ENCODE data around the gene SEMA3D. TPM values are rescaled to one million over a fixed set of nuclear protein-coding genes. Genes with fewer than 3 reads are reported as not detected.

Gene SEMA3D
- total RNA-seq = 25.1 TPM

DNA sequence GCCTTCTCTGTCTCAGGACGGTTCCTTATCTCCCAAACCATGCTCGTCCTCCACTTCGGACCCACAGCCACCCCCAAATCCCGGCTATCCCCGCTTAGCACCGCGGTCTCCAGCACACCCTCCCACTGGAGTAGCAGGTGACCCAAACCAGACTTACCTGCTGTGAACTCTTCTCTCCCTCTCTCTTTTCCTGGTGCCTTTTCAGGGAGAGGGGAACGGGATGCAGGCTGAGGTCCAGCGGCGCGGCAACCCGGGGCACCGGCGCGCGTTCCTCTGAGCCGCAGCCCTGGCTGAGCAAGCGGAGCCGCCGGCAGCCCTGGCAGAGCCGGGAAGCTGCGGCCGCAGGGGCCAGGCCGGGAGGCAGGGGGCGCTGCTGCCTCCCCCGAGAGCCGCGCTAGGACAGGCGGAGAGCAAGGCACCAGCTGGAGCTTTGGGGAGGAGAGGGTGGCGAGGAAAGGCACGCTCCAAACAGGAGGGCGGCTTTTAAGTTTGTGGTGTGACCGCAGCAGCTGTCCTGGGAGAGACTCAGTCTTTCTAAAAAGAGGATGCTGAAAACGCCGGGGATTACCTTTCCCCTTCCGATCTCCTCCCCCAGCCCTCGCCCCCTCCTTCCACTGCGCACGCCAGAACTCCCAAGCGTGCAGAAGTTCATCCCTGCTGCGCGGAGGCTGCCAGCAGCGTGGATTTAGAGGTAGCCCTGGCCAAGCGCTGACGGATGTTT, at the start of gene SEMA3D:
Gene SEMA3D (minus strand): TSS at position 536 of the 721 bp plus-strand sequence. CDS start 65,165 bp downstream, outside the sequence.
- peaks cover 12 to 19% (median 18%) of the 10 kb centered on the region in 3 donors for H3K4me1 ChIP-seq (ENCODE audit: control insufficient read depth in 3 of 3, insufficient read depth in 3 of 3, low read length in 3 of 3)
- no peaks in the 10 kb centered on the region for H3K9me3 ChIP-seq (ENCODE audit: control insufficient read depth in 3 of 3, low read length in 3 of 3)
- peak within 1 kb of the TSS; percentile 15 for H3K27ac ChIP-seq (ENCODE audit: low read depth, low read length)
- H3K4me3 ChIP-seq (ENCODE audit: low read length in 3 of 3) = peak within 1 kb of the TSS; percentile 64 to 71 (median 69)
- peaks cover 13 to 19% (median 14%) of the 10 kb centered on the region in 3 donors for H3K27me3 ChIP-seq (ENCODE audit: control insufficient read depth in 3 of 3, insufficient read depth in 3 of 3, low read length in 3 of 3)
- no peaks in the 10 kb centered on the region for H3K36me3 ChIP-seq (ENCODE audit: control insufficient read depth in 3 of 3, insufficient read depth in 3 of 3, low read length in 3 of 3)
- peak within 1 kb of the TSS; percentile 25 to 59 (median 52) for H3K9ac ChIP-seq (ENCODE audit: low read depth in 1 of 3, low read length in 3 of 3)

DNA sequence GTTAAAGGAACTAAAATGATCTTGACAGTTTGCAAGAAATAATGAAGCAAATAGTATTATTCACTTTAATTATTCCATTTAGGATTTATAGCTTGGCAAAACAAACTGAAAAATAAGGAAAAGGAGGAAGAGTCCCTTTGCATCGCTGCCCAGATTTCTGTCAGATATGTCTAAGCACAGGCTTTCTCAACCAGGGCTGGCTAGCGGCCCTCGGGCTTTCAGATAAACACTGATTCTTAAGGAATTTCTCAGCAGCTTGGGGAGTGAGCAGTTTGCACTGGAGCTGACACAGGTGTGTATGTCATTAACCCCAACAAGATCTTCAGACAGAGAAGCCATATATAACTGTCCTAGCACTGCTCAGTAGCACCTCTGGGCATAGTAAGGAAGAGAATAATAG, 47.9 kb upstream of the SEMA3D start:
- H3K9ac ChIP-seq (ENCODE audit: low read depth in 1 of 3, low read length in 3 of 3) = no peak overlapping the region
- no peak overlapping the region for H3K4me3 ChIP-seq (ENCODE audit: low read length in 3 of 3)
- no peaks in the 10 kb centered on the region for H3K9me3 ChIP-seq (ENCODE audit: control insufficient read depth in 3 of 3, low read length in 3 of 3)
- H3K27ac ChIP-seq (ENCODE audit: low read depth, low read length) = no peak overlapping the region
- H3K36me3 ChIP-seq (ENCODE audit: control insufficient read depth in 3 of 3, insufficient read depth in 3 of 3, low read length in 3 of 3) = no peaks in the 10 kb centered on the region
- H3K4me1 ChIP-seq (ENCODE audit: control insufficient read depth in 3 of 3, insufficient read depth in 3 of 3, low read length in 3 of 3) = no peaks in the 10 kb centered on the region
- H3K27me3 ChIP-seq (ENCODE audit: control insufficient read depth in 3 of 3, insufficient read depth in 3 of 3, low read length in 3 of 3) = no peaks in the 10 kb centered on the region

DNA sequence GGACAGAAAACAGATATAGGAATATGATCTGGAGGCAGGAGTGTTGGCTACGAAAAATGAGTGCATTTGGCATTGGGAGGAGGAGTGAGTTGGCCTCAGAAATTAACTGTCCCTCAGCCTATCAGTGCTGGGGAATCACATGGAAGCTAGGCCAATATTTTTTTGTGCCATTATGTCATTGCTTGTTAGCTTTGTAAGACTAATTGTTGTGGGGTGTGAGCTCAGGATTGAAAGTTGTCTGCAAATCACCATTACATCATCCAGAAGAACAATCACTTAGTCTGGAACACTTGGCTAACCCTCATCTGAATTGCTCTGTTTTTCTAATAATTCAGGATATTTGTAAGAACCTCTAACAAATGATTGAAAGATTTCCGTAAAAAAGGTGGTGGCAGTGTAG, 45.2 kb upstream of the SEMA3D start:
- H3K36me3 ChIP-seq (ENCODE audit: control insufficient read depth in 3 of 3, insufficient read depth in 3 of 3, low read length in 3 of 3) = no peaks in the 10 kb centered on the region
- no peak overlapping the region for H3K9ac ChIP-seq (ENCODE audit: low read depth in 1 of 3, low read length in 3 of 3)
- H3K4me3 ChIP-seq (ENCODE audit: low read length in 3 of 3) = no peak overlapping the region
- H3K4me1 ChIP-seq (ENCODE audit: control insufficient read depth in 3 of 3, insufficient read depth in 3 of 3, low read length in 3 of 3) = no peaks in the 10 kb centered on the region
- no peak overlapping the region for H3K27ac ChIP-seq (ENCODE audit: low read depth, low read length)
- H3K27me3 ChIP-seq (ENCODE audit: control insufficient read depth in 3 of 3, insufficient read depth in 3 of 3, low read length in 3 of 3) = no peaks in the 10 kb centered on the region
- H3K9me3 ChIP-seq (ENCODE audit: control insufficient read depth in 3 of 3, low read length in 3 of 3) = no peaks in the 10 kb centered on the region

DNA sequence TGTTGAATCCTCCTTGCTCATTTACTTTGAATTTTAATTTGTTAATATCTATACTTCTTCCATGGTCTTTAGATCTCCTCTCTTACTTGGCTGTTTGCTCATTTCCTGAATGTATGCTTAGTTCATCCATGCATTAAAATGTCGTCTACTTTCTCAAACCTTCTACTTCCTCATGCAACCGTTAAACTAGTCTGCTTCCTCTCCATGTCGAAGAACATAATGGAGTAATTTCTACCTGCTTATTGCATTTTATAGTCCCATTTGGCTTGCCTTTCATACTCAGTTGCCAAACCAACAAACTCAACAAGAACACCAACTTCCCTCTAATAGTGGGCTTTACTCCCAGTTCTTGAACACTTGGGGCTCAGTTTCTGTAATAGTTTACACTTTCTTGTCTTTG, 43.8 kb upstream of the SEMA3D start:
- no peak overlapping the region for H3K9ac ChIP-seq (ENCODE audit: low read depth in 1 of 3, low read length in 3 of 3)
- H3K4me1 ChIP-seq (ENCODE audit: control insufficient read depth in 3 of 3, insufficient read depth in 3 of 3, low read length in 3 of 3) = no peaks in the 10 kb centered on the region
- H3K27me3 ChIP-seq (ENCODE audit: control insufficient read depth in 3 of 3, insufficient read depth in 3 of 3, low read length in 3 of 3) = no peaks in the 10 kb centered on the region
- no peak overlapping the region for H3K4me3 ChIP-seq (ENCODE audit: low read length in 3 of 3)
- H3K27ac ChIP-seq (ENCODE audit: low read depth, low read length) = no peak overlapping the region
- no peaks in the 10 kb centered on the region for H3K36me3 ChIP-seq (ENCODE audit: control insufficient read depth in 3 of 3, insufficient read depth in 3 of 3, low read length in 3 of 3)
- no peaks in the 10 kb centered on the region for H3K9me3 ChIP-seq (ENCODE audit: control insufficient read depth in 3 of 3, low read length in 3 of 3)

DNA sequence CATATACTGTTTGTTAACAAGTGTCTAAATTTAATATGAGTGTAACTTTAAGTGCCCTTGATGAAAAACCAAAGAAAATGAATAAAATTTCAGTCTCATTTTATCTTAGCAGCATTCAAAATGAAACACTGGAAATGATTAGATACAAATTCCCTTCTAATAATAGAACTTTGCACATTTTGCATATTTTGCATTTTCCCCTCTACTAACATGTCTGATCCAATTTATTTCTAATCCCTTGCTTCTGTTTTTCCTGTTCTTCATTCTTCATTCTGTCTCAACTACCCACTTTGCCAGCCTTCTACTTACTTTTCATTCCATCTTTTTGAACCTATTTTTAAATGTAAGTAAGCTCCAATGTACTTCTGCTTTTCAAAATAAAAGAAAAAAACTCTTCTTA, 42.7 kb upstream of the SEMA3D start:
- Histone ChIP-seq H3K27me3 (ENCODE audit: control insufficient read depth in 3 of 3, insufficient read depth in 3 of 3, low read length in 3 of 3) (no peaks in the 10 kb centered on the region), H3K36me3 (ENCODE audit: control insufficient read depth in 3 of 3, insufficient read depth in 3 of 3, low read length in 3 of 3) (no peaks in the 10 kb centered on the region), H3K27ac (ENCODE audit: low read depth, low read length) (no peak overlapping the region), H3K4me3 (ENCODE audit: low read length in 3 of 3) (no peak overlapping the region), H3K9ac (ENCODE audit: low read depth in 1 of 3, low read length in 3 of 3) (no peak overlapping the region), H3K4me1 (ENCODE audit: control insufficient read depth in 3 of 3, insufficient read depth in 3 of 3, low read length in 3 of 3) (no peaks in the 10 kb centered on the region), H3K9me3 (ENCODE audit: control insufficient read depth in 3 of 3, low read length in 3 of 3) (no peaks in the 10 kb centered on the region)

DNA sequence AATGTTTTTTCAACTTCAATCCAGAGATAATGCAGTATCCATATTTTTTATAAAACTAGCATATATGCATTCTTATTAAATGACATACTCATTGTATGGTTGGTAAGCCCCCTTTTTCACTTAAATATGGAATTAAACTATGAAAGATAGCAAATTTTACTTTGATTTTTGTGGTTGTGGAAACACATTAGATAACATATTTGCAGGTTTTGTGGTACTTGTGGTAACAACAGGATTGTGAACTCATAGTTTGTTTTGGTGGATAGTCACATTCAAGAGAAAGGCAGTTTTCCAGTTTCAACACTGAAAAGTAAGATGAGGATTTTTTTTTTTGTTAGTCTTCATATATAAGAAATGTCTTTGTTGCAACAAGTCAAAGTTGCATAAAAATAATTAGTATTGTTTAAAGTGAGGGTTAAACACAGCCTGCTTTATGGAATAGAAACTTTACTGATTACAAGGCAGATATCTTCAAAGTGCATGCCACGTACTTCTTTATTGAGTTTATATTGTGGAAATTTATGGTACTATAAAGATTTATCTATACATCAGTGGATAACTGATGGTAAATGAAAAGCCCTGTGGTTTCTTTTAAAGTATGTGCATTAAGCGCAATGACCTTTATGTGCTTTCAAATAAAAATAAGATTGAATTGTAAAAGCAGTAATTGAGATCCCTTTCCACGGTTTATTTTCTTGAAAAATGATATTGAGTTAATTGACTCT, 39.7 kb upstream of the SEMA3D start:
- Histone ChIP-seq H3K27ac (ENCODE audit: low read depth, low read length) (no peak overlapping the region), H3K9ac (ENCODE audit: low read depth in 1 of 3, low read length in 3 of 3) (no peak overlapping the region), H3K4me3 (ENCODE audit: low read length in 3 of 3) (no peak overlapping the region), H3K27me3 (ENCODE audit: control insufficient read depth in 3 of 3, insufficient read depth in 3 of 3, low read length in 3 of 3) (no peaks in the 10 kb centered on the region), H3K36me3 (ENCODE audit: control insufficient read depth in 3 of 3, insufficient read depth in 3 of 3, low read length in 3 of 3) (no peaks in the 10 kb centered on the region), H3K9me3 (ENCODE audit: control insufficient read depth in 3 of 3, low read length in 3 of 3) (no peaks in the 10 kb centered on the region), H3K4me1 (ENCODE audit: control insufficient read depth in 3 of 3, insufficient read depth in 3 of 3, low read length in 3 of 3) (no peaks in the 10 kb centered on the region)

DNA sequence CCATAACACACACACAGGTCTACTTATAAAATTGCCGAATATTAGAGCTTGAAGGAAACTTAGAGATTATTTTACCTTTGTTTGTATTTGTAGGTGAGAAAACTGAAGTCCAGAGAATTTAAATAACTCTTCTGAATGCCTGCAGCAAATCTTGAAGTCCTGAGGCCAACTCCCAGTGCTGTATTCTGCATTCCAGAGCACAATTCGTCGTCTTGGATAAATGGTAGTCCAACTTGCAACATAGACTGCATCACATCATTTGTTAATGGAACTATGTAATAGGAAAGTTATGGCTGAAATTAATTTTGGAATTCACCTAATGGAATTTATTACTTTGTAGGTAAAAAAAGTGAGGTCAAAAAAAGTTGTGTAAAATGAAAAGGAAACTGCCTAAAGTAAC, 37.3 kb upstream of the SEMA3D start:
- Histone ChIP-seq H3K27ac (ENCODE audit: low read depth, low read length) (no peak overlapping the region), H3K27me3 (ENCODE audit: control insufficient read depth in 3 of 3, insufficient read depth in 3 of 3, low read length in 3 of 3) (no peaks in the 10 kb centered on the region), H3K9ac (ENCODE audit: low read depth in 1 of 3, low read length in 3 of 3) (no peak overlapping the region), H3K36me3 (ENCODE audit: control insufficient read depth in 3 of 3, insufficient read depth in 3 of 3, low read length in 3 of 3) (no peaks in the 10 kb centered on the region), H3K4me1 (ENCODE audit: control insufficient read depth in 3 of 3, insufficient read depth in 3 of 3, low read length in 3 of 3) (no peaks in the 10 kb centered on the region), H3K9me3 (ENCODE audit: control insufficient read depth in 3 of 3, low read length in 3 of 3) (no peaks in the 10 kb centered on the region), H3K4me3 (ENCODE audit: low read length in 3 of 3) (no peak overlapping the region)

DNA sequence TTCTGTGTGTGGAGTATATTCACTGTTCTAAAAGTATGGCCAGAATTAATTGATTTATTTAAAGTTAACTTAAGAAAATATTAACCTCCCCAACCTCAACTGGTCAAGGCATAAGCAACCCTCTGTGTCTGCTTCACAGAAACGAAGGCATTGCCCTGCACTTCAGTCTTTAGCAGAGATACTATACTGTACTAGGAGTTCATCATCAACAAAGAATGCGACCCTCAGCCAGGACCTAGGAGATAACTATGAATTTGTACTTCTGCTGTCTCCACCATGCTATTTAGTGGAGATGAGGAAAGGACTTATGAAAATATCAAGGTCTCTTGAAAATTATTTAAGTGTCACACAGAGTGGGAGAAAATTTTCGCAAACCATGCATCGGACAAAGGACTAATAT, 35.7 kb upstream of the SEMA3D start:
- Histone ChIP-seq H3K36me3 (ENCODE audit: control insufficient read depth in 3 of 3, insufficient read depth in 3 of 3, low read length in 3 of 3) (no peaks in the 10 kb centered on the region), H3K4me3 (ENCODE audit: low read length in 3 of 3) (no peak overlapping the region), H3K4me1 (ENCODE audit: control insufficient read depth in 3 of 3, insufficient read depth in 3 of 3, low read length in 3 of 3) (no peaks in the 10 kb centered on the region), H3K27me3 (ENCODE audit: control insufficient read depth in 3 of 3, insufficient read depth in 3 of 3, low read length in 3 of 3) (no peaks in the 10 kb centered on the region), H3K9me3 (ENCODE audit: control insufficient read depth in 3 of 3, low read length in 3 of 3) (no peaks in the 10 kb centered on the region), H3K27ac (ENCODE audit: low read depth, low read length) (no peak overlapping the region), H3K9ac (ENCODE audit: low read depth in 1 of 3, low read length in 3 of 3) (no peak overlapping the region)

DNA sequence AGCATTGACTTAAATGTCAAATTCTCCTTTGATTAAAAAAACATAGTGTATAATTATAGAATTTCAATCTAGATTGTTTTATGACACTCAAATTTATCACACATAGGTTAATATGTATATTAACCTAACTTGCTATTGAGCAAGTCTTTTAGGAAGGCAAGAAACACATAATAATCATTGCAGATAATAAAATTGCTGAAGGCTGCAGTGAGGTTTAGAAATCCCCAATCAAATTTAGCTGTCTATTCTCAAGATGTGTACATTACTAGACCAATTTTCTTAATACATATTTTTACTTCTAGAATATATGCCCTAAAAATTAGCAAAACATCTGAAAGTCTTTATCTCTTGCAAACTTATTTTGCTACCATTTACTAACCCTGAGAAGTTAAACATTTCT, 34.9 kb upstream of the SEMA3D start:
- Histone ChIP-seq H3K36me3 (ENCODE audit: control insufficient read depth in 3 of 3, insufficient read depth in 3 of 3, low read length in 3 of 3) (no peaks in the 10 kb centered on the region), H3K27ac (ENCODE audit: low read depth, low read length) (no peak overlapping the region), H3K27me3 (ENCODE audit: control insufficient read depth in 3 of 3, insufficient read depth in 3 of 3, low read length in 3 of 3) (no peaks in the 10 kb centered on the region), H3K9me3 (ENCODE audit: control insufficient read depth in 3 of 3, low read length in 3 of 3) (no peaks in the 10 kb centered on the region), H3K4me3 (ENCODE audit: low read length in 3 of 3) (no peak overlapping the region), H3K9ac (ENCODE audit: low read depth in 1 of 3, low read length in 3 of 3) (no peak overlapping the region), H3K4me1 (ENCODE audit: control insufficient read depth in 3 of 3, insufficient read depth in 3 of 3, low read length in 3 of 3) (no peaks in the 10 kb centered on the region)

DNA sequence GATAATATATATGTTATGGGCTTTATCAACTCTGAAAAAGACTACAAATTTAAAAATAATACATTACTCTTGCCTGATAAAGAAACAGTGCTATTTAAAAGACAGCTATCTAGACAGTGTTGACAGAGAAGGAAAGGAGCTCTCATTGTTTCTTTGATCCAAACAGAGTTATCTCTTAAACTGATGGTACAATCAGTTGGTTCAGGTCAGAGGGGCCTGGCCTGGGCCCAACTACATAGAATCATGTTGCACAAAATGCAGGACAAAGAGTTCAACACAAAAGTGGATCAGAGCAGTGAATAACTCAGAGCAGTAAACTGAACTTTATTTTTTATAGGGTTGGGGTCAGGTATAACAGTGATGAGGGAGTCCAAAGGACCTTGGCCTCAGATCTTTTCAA, 33.8 kb upstream of the SEMA3D start:
- Histone ChIP-seq H3K9ac (ENCODE audit: low read depth in 1 of 3, low read length in 3 of 3) (no peak overlapping the region), H3K27me3 (ENCODE audit: control insufficient read depth in 3 of 3, insufficient read depth in 3 of 3, low read length in 3 of 3) (no peaks in the 10 kb centered on the region), H3K4me1 (ENCODE audit: control insufficient read depth in 3 of 3, insufficient read depth in 3 of 3, low read length in 3 of 3) (no peaks in the 10 kb centered on the region), H3K9me3 (ENCODE audit: control insufficient read depth in 3 of 3, low read length in 3 of 3) (no peaks in the 10 kb centered on the region), H3K4me3 (ENCODE audit: low read length in 3 of 3) (no peak overlapping the region), H3K36me3 (ENCODE audit: control insufficient read depth in 3 of 3, insufficient read depth in 3 of 3, low read length in 3 of 3) (no peaks in the 10 kb centered on the region), H3K27ac (ENCODE audit: low read depth, low read length) (no peak overlapping the region)

All from skeletal muscle tissue (tissue), 4 donors.